ENCODE data around the gene CNPY1. TPM values are rescaled to one million over a fixed set of nuclear protein-coding genes. Genes with fewer than 3 reads are reported as not detected.
"Not testable (repeated sequence)": the region's sequence is repeated elsewhere in the genome, so short reads cannot be mapped to it uniquely, and the experiment has no call there.

Gene CNPY1
- not detected in 2 replicates for total RNA-seq
- long read RNA-seq, result 0 reads

DNA sequence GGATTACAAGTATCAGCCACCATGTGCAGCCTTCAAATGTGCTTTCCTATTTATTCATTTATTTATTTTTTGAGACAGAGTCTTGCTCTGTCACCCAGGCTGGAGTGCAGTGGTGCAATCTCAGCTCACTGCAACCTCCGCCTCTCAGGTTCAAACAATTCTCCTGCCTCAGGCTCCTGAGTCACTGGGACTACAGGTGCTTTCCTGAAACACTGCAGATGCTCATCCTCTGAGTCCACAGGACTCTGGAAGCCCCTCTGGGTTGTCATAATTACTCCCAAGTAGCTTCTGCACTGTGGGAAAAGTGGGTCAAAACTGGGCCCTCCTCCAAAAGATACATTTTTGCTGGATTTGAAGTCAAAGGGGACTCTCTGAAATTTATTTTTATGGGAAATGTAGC lies at the start of gene CNPY1:
Gene CNPY1 (minus strand): TSS at position 111 of the 400 bp plus-strand sequence. CDS start 630 bp downstream, outside the sequence.
- H3K36me3 Mint-ChIP-seq (ENCODE audit: unreplicated experiment); DNase-seq (ENCODE audit: extremely low spot score, unreplicated experiment); H3K4me1 Mint-ChIP-seq (ENCODE audit: unreplicated experiment); H3K27ac Mint-ChIP-seq (ENCODE audit: unreplicated experiment); H3K27me3 Mint-ChIP-seq (ENCODE audit: unreplicated experiment); H3K4me3 Mint-ChIP-seq (ENCODE audit: unreplicated experiment); H3K9me3 Mint-ChIP-seq (ENCODE audit: unreplicated experiment): not testable (repeated sequence)

DNA sequence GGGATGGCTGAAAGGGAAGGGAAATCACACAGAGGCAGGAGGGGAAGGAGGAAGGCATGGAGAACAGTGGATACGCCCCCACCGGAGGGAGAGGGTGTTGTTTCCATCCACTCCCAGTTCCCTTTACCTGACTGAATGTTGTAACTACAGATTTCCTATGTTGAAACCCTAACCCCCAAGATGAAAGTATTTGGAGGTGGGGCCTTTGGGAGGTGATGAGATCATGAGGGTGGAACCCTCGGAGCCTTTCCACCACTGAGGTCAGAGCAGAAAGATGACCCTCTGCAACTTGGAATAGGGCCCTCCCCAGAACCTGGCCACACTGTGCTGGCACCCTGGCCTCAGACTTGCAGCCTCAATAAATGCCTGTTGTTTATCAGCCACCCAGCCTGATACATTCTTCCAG lies 48.6 kb upstream of the CNPY1 start:
- H3K4me1 Mint-ChIP-seq (ENCODE audit: unreplicated experiment), result peaks cover 2% of the 10 kb centered on the region
- H3K27me3 Mint-ChIP-seq (ENCODE audit: unreplicated experiment), result peaks cover 17% of the 10 kb centered on the region
- H3K9me3 Mint-ChIP-seq (ENCODE audit: unreplicated experiment), result no peaks in the 10 kb centered on the region
- H3K36me3 Mint-ChIP-seq (ENCODE audit: unreplicated experiment), result no peaks in the 10 kb centered on the region
- no peak for TF ChIP-seq CTCF (IDR thresholded peaks at IDR 0.05)
- H3K4me3 Mint-ChIP-seq (ENCODE audit: unreplicated experiment), result no peak overlapping the region
- no peak overlapping the region for H3K27ac Mint-ChIP-seq (ENCODE audit: unreplicated experiment)
- DNase-seq (ENCODE audit: extremely low spot score, unreplicated experiment), result no peak

GRCh38 chr7:155594163-155594732 lies 47.9 kb upstream of the CNPY1 start:
- no peak for DNase-seq (ENCODE audit: extremely low spot score, unreplicated experiment)
- Mint-ChIP-seq H3K27ac (ENCODE audit: unreplicated experiment) (no peak overlapping the region), H3K4me3 (ENCODE audit: unreplicated experiment) (no peak overlapping the region), H3K27me3 (ENCODE audit: unreplicated experiment) (peaks cover 10% of the 10 kb centered on the region), H3K9me3 (ENCODE audit: unreplicated experiment) (no peaks in the 10 kb centered on the region), H3K36me3 (ENCODE audit: unreplicated experiment) (no peaks in the 10 kb centered on the region), H3K4me1 (ENCODE audit: unreplicated experiment) (peaks cover 2% of the 10 kb centered on the region)
- TF ChIP-seq CTCF (IDR thresholded peaks at IDR 0.05), result no peak

DNA sequence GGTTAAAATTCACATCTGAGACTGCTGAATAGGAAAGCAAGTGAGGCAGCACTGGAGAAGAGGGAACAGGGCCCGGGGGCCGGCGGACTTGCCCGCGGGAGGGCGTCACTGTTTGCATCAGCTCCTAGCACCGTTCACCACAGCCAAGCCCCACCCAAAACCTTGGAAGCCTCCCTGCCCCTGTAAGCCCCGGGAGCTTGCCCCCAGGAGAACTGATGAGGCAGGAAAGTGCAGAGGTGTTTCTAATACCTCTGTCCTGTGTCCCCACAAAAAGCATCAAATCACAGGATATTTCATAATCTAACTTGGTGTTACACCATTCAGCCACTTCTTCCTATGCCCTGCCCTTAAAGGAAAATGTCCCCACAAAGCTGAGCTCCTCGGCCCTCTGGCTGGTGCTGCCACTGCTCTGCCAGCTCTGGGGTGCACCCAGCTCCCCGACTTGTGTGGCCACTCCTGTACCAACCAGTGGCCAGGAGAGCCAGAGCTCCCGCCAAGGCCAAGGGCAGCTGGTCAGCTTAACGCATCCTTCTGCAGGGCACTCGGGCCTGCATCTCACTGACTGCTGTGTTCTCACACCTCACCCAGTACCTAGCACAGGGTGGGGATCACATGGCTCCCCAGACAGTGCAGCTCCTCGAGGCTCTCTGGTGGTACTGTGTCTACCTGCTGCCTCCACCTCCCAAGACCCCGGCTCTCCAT lies 47.3 kb upstream of the CNPY1 start:
- DNase-seq (ENCODE audit: extremely low spot score, unreplicated experiment), result no peak
- no peak for TF ChIP-seq CTCF (IDR thresholded peaks at IDR 0.05)
- Mint-ChIP-seq H3K4me1 (ENCODE audit: unreplicated experiment) (no peaks in the 10 kb centered on the region), H3K27me3 (ENCODE audit: unreplicated experiment) (peaks cover 5% of the 10 kb centered on the region), H3K36me3 (ENCODE audit: unreplicated experiment) (no peaks in the 10 kb centered on the region), H3K4me3 (ENCODE audit: unreplicated experiment) (no peak overlapping the region), H3K9me3 (ENCODE audit: unreplicated experiment) (no peaks in the 10 kb centered on the region), H3K27ac (ENCODE audit: unreplicated experiment) (no peak overlapping the region)

GRCh38 chr7:155591055-155591775 lies 44.9 kb upstream of the CNPY1 start:
- no peaks in the 10 kb centered on the region for H3K9me3 Mint-ChIP-seq (ENCODE audit: unreplicated experiment)
- no peak overlapping the region for H3K4me3 Mint-ChIP-seq (ENCODE audit: unreplicated experiment)
- DNase-seq (ENCODE audit: extremely low spot score, unreplicated experiment), result no peak
- no peak overlapping the region for H3K27ac Mint-ChIP-seq (ENCODE audit: unreplicated experiment)
- TF ChIP-seq CTCF (IDR thresholded peaks at IDR 0.05), result no peak
- no peaks in the 10 kb centered on the region for H3K36me3 Mint-ChIP-seq (ENCODE audit: unreplicated experiment)
- peaks cover 8% of the 10 kb centered on the region for H3K27me3 Mint-ChIP-seq (ENCODE audit: unreplicated experiment)
- H3K4me1 Mint-ChIP-seq (ENCODE audit: unreplicated experiment), result no peaks in the 10 kb centered on the region

Data from osteocyte (in vitro differentiated cells).